SK-N-SH treated with all-trans-retinoic acid at 6 μM for 48 hours (cell line): ENCODE results near the gene DNER.

Experiments
- BACH2 ChIP-seq: fragments of 250-450 bp; sonication (Bioruptor Pico); IDR thresholded peaks from 2 replicates; pipeline ENCODE4 v1.9.0; 2021; ENCODE audit warnings: mild to moderate bottlenecking, borderline replicate concordance
- PPARA ChIP-seq: fragments of 250-450 bp; sonication (Bioruptor Pico); IDR thresholded peaks from 2 replicates; pipeline ENCODE4 v1.5.0; 2020; ENCODE audit warnings: mild to moderate bottlenecking, borderline replicate concordance
- ZC3H10 ChIP-seq: fragments of 250-450 bp; sonication (Bioruptor Pico); IDR thresholded peaks from 2 replicates; pipeline ENCODE4 v1.5.1; 2021; ENCODE audit warnings: mild to moderate bottlenecking, moderate library complexity
- ZFP3 ChIP-seq: fragments of 250-450 bp; sonication (Bioruptor Pico); IDR thresholded peaks from 2 replicates; pipeline ENCODE4 v1.5.0; 2020; ENCODE audit warnings: mild to moderate bottlenecking, moderate library complexity
- TF ChIP-seq, protein P1 (sequence below): fragments of 250-450 bp; sonication (Bioruptor Pico); IDR thresholded peaks from 2 replicates; pipeline ENCODE4 v1.8.0; 2021; ENCODE audit warnings: low read depth, mild to moderate bottlenecking, moderate library complexity, borderline replicate concordance

DNA sequence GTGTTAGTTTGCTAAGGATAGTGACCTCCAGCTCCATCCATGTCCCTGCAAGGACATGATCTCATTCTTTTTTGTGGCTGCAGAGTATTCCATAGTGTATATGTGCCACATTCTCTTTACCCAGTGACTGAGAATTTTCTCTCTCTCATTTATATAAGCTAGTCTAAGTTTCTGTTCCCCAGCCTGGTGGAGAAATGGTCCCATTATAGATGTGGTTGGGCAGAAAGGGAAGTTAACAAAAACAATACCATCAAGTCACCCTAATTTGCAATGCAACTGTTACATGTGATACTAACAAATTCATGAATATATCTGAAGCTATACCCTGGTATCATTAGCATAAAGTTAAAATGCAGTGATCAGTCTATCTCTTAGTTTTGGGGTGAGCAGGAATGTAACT, 54.0 kb downstream of the DNER start:
- TF ChIP-seq ZC3H10 (no peak), BACH2 (no peak), PPARA (no peak), ZFP3 (CRISPR knock-in tag) (no peak)
- TF ChIP-seq, protein P1, sequence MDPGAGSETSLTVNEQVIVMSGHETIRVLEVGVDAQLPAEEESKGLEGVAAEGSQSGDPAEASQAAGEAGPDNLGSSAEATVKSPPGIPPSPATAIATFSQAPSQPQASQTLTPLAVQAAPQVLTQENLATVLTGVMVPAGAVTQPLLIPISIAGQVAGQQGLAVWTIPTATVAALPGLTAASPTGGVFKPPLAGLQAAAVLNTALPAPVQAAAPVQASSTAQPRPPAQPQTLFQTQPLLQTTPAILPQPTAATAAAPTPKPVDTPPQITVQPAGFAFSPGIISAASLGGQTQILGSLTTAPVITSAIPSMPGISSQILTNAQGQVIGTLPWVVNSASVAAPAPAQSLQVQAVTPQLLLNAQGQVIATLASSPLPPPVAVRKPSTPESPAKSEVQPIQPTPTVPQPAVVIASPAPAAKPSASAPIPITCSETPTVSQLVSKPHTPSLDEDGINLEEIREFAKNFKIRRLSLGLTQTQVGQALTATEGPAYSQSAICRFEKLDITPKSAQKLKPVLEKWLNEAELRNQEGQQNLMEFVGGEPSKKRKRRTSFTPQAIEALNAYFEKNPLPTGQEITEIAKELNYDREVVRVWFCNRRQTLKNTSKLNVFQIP, result no peak
